ENCODE results near the gene SH3D19.

GRCh38 chr4:151204925-151205524 lies 120.4 kb downstream of the SH3D19 start:
- TF ChIP-seq FOS (IDR thresholded peaks at IDR 0.05; ENCODE audit: low read depth, low read length), result no peak
- TF ChIP-seq CTCF (conservative IDR thresholded peaks at IDR 0.05; ENCODE audit: low read depth, low read length), result no peak
- no peak for TF ChIP-seq RAD21 (IDR thresholded peaks at IDR 0.05; ENCODE audit: low read length)
- TF ChIP-seq USF2 (IDR thresholded peaks at IDR 0.05; ENCODE audit: low read depth, low read length), result no peak
- no peak for TF ChIP-seq MAFK (IDR thresholded peaks at IDR 0.05; ENCODE audit: low read depth, low read length)
- no peak for TF ChIP-seq POLR2A (IDR thresholded peaks at IDR 0.05; ENCODE audit: low read depth, low read length)
- TF ChIP-seq ELK1 (IDR thresholded peaks at IDR 0.05; ENCODE audit: borderline replicate concordance, low read depth, low read length), result no peak
- no peak for TF ChIP-seq MXI1 (IDR thresholded peaks at IDR 0.05; ENCODE audit: borderline replicate concordance, low read depth, low read length)
